ENCODE measurements around the gene FUT6.
"Not testable (repeated sequence)": the region's sequence is repeated elsewhere in the genome, so short reads cannot be mapped to it uniquely, and the experiment has no call there.

The FUT6 gene

GRCh38 chr19:5782945-5783919 is 56.3 kb downstream of the FUT6 start:
- no peak for DNase-seq

- DNase-seq, result no peak
These were observed 57.2 kb downstream of the FUT6 start for GRCh38 chr19:5782322-5782721.

- not testable (repeated sequence) for DNase-seq
These were observed 58.6 kb downstream of the FUT6 start for GRCh38 chr19:5780916-5781315.
